GM19455 (cell line): ENCODE results near the gene CLDN9.
"Not testable (repeated sequence)": the region's sequence is repeated elsewhere in the genome, so short reads cannot be mapped to it uniquely, and the experiment has no call there.

Source experiments
- ATAC-seq: cut with Tn5 transposase; IDR thresholded peaks from one replicate; pipeline ENCODE4 v1.9.1; 2021; ENCODE audit not compliant: unreplicated experiment

Gene CLDN9

GRCh38 chr16:3030222-3031212 lies 17.8 kb downstream of the CLDN9 start:
- no peak for ATAC-seq

GRCh38 chr16:3032624-3033023 lies 19.9 kb downstream of the CLDN9 start:
- no peak for ATAC-seq

- ATAC-seq = no peak
Measured at GRCh38 chr16:3035289-3035971, 22.7 kb downstream of the CLDN9 start.

GRCh38 chr16:3035972-3036725 lies 23.4 kb downstream of the CLDN9 start:
- no peak for ATAC-seq

- ATAC-seq = no peak
Measured at GRCh38 chr16:3036726-3037315, 24.1 kb downstream of the CLDN9 start, which contains the start of gene BICDL2. Gene BICDL2, minus strand, starts transcription at chr16:3036944. Its CDS starts 1,448 bp downstream, at chr16:3035496.

GRCh38 chr16:3038256-3038655 lies 25.5 kb downstream of the CLDN9 start:
- ATAC-seq = no peak

GRCh38 chr16:3038896-3039295 lies 26.2 kb downstream of the CLDN9 start:
- no peak for ATAC-seq

- ATAC-seq = no peak
Measured at GRCh38 chr16:3042376-3042775, 29.7 kb downstream of the CLDN9 start.

- ATAC-seq = no peak
Measured at GRCh38 chr16:3044708-3045107, 32.0 kb downstream of the CLDN9 start.

- ATAC-seq = no peak
Measured at GRCh38 chr16:3045758-3046640, 33.3 kb downstream of the CLDN9 start, which contains the start of gene MMP25. Gene MMP25, plus strand, starts transcription at chr16:3046561. Its CDS starts 357 bp downstream, at chr16:3046918.

GRCh38 chr16:3046641-3047386 lies 34.1 kb downstream of the CLDN9 start:
- no peak for ATAC-seq

GRCh38 chr16:3047387-3047720 lies 34.6 kb downstream of the CLDN9 start:
- ATAC-seq = no peak

GRCh38 chr16:3049921-3050481 lies 37.3 kb downstream of the CLDN9 start:
- ATAC-seq = no peak

GRCh38 chr16:3050487-3050886 lies 37.8 kb downstream of the CLDN9 start:
- ATAC-seq = no peak

GRCh38 chr16:3051009-3051408 lies 38.3 kb downstream of the CLDN9 start:
- ATAC-seq = no peak

GRCh38 chr16:3051494-3051893 lies 38.8 kb downstream of the CLDN9 start:
- no peak for ATAC-seq

GRCh38 chr16:3052571-3053329 lies 40.0 kb downstream of the CLDN9 start:
- not testable (repeated sequence) for ATAC-seq

- ATAC-seq = not testable (repeated sequence)
Measured at GRCh38 chr16:3053330-3053710, 40.6 kb downstream of the CLDN9 start.
